Measurements from ENCODE around the gene KNL1.
"Not testable (repeated sequence)": the region's sequence is repeated elsewhere in the genome, so short reads cannot be mapped to it uniquely, and the experiment has no call there.

KNL1 gene

DNA sequence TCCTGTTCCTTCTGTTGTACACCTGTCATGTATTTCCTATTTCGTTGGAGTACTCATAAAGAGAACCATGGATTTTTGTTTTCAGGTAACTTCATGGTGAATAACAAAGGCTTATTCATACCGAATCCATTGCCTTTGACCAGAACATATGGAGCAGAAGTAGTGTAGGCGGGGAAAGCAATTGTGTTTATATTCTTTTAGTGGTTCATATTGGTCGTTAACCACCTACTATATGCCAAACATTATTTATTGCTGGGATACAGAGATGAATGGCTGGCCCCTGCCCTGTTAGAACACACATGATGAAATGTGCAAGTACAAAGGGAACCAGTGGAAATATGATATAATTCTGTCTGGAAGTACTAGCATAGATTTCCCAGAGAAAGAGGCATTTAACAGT is 15.2 kb upstream of the KNL1 start:
- no peak for DNase-seq

DNA sequence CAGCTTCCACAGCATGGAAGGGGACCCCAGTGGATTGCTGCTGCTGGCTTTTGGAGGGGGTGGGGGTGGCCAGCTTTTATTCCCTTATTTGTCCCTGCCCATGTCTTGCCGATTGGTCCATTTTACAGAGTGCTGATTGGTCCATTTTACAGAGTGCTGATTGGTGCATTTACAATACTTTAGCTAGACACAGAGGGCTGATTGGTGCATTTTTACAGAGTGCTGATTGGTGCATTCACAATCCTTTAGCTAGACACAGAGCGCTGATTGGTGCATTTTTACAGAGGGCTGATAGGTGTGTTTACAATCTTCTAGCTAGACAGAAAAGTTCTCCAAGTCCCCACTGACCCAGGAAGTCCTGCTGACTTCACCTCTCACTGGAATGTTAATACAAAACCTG is 12.3 kb upstream of the KNL1 start:
- not testable (repeated sequence) for DNase-seq

DNA sequence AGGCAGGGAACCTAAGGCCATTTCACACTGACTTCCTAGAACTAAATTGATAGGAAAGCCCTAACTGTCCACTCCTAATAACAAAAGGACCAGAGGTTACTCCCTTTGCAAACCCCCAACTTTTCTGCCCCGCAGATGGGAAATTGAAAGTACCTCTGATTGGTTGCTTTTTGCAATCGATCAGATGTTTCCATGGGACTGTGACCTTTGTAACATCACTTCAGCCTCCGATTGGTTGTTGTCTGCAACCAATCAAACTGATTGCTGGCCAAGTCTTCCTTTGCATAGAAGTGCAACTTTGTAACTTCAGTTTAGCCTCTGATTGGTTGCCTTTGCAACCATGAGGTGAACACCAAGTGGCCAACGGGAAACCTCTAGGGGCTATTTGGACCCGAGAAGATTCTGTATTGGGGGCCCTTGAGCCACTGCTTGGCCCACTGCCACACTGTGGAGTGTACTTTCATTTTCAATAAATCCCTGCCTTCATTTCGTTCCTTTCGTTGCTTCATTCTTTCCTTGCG is 11.3 kb upstream of the KNL1 start:
- DNase-seq = peak in 4 of 56 donors; percentile 1 to 26 (median 14)

DNA sequence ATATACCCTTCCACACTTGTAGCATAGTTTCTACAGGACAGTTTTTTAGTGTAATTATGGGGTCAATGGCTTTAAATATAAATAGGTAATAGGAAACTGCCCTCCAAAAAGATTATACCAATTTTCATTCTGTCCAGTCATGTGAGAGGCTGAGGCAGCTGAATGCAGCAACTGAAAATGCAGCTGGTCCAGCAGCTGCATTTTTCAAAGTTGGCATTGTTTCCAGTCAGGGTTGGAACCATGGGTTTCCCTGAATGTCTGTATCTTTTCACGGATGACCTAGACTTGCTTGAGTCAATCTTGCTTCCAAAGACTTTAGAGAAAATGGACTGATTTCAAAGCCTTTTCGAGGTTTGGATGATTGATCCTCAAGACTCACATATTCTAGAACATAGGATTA is 9.9 kb upstream of the KNL1 start:
- DNase-seq = peak in 26 of 56 donors; percentile 0 to 66 (median 26)

DNA sequence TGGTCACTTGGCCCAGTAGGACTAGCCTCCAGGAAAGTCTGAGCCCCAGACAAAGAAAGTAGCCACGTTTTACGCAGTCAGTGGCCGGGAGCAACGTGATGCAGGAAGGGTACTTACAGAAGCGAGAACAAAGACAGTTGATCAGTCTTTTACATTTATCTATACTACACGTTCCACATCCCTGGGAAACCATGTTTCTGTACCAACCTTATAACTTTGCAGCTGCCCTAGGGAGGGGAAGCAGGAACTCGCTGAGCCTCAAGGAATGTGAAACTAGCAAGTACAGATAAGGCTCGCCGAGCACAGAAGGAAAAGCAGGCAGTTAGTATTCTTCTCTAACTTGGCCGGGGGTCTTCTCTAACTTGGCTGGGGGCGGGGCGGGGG is 3.4 kb upstream of the KNL1 start:
- DNase-seq = no peak

DNA sequence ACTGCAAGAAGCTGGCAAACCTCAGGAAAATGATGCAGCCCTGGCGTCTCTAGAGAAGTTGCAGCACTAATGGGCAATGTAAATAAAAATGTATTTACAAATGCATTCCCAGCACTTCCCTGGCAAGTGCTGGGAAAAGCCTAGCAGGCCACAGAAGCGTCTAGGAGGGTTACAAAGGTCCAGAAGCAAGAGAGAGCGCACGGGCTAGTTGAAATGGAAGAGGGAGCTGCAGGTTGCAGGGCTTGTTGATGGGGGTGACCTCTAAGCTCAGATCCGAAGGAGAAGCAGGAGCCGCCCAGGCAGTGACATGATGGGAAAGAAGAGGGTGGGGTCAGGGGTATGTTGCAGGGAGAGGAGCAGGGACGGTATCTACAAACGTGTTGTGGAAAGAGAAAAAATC is 2.7 kb upstream of the KNL1 start:
- no peak for DNase-seq

DNA sequence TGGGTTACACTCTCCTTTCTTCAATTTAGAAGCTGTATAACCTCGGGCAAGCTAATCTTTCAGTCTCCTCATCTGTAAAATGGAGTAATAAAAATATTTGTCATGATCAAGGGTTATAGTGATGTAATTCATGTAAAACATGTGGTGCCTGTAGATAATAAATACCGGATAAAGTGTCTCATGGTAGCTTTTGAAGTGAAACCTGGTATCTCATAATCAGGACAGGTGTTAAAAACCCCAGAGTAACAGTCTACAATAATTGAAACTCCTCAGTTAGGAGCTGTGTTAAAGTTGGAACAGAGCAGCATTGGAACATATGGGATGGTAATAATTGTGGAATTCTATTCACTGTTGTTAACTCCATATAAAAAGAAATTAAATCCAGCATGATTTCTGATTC is 884 bp upstream of the KNL1 start:
- no peak for DNase-seq

DNA sequence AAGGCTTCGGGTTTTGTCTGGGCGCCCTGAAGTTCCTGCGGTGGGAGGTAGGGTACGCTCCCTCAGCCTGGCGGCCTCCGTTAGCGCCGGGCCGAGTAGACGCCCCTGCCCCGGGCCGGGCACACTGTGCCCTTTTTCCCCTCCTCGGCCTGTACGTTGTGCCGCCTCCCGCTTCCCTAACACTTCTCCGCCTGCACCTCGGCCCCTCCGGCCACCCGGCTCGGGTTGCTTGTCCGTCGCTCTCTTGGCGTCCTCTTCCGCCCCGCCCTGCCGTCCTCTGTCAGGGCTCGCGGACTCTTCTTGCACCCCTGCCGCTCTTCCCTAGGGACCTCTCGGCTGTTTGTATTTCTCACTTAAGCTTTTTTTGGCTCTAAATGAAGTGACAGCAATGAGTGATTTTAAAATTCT is 384 bp downstream of the KNL1 start:
- DNase-seq = peak in 4 of 56 donors; percentile 14 to 35 (median 22)

DNA sequence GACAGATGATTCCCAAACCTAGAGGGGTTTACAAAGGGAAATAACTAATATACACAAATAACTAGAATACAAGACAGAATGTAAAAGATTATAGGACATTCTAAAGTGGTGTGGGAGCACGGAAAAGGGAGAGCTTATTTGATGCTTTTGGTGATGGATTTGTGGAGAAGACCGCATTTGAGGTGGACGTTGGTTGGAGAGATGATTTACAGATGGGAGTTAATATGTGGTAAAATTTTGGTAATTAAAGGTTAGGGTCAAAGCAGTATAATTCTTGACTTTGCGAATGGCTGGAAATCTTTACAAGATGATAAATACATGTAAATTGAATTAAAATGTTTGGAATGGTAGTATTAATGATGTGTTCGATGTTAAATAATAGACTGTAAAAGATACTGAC is 1.2 kb downstream of the KNL1 start:
- DNase-seq = no peak

DNA sequence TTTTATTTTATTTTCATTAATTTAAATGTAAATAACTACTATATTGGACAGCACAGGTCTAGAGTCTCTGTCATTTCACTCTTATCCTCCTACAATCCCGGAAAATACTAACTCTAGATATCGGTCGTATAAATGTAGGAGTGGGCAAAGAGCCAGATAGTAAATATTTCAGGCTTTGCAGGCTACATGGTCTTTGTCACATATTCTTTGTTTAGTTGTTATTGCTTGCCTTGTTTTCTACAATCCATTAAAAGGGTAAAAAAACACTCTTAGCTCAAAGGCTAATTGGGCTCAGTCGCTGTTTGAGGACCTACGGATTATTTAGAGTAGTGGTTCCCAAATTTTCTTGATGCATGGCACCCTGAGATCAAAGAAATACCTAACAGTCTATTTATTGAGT is 1.7 kb downstream of the KNL1 start:
- DNase-seq = no peak

DNA sequence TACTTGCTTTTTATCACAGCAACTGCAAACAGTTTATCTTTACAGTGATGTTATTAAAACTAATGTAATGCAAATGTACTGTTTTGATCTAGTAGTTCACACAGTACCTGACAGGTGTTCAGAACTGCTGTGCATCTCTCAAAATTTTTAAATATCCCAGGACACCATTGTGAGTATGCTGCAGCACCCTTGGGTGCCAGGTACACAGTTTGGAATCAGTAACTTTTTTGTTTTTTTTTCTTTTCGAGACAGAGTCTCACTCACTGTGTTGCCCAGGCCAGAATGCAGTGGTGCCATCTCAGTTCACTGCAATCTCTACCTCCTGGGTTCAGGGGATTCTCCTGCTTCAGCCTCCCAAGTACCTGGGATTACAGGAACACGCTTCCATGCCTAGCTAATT is 3.0 kb downstream of the KNL1 start:
- no peak for DNase-seq

DNA sequence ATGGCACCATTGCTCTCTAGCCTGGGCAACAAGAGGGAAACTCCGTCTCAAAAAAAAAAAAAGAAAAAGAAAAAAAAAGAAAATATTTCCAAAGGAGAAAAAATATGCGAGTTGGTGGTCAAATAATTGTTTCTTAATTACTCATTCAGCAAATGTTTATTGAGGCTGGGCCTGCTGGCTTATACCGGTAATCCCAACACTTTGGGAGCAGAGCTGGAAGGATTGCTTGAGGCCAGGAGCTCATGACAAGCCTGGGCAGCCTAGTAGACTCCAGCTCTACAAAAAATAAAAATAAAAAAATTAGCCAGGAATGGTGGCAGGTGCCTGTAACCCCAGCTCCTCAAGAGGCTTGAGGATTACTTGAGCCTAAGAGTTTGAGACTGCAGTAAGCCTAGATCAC is 4.1 kb downstream of the KNL1 start:
- no peak for DNase-seq

DNA sequence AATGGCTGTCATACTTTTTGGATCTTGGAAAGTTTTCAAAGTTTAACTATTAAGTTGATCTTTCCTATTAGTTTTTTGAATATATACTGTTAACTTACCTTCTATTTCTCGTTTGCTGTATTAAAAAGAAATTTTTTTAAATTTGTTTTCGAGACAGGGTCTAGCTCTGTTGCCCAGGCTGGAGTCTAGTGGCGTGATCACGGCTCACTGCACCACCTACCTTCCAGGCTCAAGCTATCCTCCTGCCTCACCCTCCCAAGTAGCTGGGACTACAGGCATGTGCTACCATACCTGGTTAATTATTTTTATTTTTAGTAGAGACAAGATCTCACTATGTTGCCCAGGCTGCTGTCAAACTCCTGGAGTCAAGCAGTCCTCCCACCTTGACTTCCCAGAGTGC is 4.6 kb downstream of the KNL1 start:
- no peak for DNase-seq

DNA sequence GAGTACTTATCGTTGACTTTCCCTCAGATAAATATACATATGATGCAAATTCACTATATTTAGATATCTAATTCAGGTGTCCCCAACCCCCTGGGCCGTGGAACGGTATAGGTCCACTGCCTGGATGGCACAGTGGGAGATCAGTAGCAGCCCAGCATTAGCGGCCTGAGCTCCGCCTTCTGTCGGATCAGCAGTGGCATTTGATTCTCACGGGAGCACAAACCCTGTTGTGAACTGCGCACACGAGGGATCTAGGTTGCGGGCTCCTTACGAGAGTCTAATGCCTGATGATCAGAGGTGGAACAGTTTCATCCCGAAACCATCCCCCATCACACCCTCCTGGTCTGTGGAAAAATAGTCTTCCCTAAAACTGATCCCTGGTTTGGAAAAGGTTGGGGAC is 6.9 kb downstream of the KNL1 start:
- no peak for DNase-seq

DNA sequence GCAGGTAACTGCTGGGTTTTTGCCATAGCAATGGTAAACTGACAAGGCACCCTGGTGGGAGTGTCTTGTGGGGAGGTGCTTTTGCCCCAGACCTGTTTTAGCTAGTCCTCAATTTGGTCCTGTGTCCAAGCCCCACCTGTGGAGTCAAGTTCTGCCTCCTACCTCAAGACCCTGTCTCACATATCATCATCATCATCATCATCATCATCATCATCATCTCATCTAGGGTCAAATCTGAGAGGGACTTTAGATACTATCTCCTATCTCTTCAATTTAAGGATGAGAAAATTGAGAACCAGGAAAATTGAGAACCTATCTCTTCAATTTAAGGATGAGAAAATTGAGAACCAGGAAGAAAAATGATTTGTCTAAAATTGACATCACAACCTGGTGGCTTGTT is 9.9 kb downstream of the KNL1 start:
- DNase-seq = no peak

DNA sequence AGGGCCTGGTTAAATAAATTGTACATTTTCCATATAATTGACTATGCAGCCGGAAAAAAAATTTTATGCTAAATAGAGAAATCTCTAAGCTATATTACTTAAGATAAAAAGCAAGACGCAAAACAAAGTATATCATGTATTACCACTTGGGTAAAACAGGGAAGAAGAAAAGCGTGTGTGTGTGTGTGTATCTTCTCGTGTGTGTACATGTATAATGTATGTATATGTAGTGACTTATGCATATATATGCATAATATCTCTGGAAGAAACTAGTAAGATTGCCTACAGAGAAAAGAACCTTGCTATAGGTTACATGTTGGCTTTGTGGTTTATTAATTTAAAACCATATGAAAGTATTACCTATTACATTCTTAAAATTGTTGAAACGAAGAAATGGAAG is 19.0 kb downstream of the KNL1 start:
- no peak for DNase-seq

DNA sequence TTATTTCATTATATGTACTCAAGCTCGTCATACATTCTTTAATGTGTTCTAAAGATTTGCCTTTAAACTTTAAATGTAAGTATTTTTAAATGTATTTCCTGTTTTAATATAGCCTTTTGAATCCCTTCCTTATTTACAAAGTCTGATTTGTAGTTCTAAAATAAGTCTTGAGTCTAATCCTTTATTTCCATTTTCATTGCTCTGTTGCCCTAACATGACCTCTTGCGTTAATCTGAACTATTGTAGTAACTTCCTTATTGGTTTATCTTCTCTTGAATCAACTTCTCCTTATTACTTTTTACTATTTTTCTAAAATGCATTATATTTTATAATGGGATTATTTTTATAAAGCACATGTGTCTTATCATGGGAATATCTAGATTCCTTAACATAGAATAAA is 24.0 kb downstream of the KNL1 start:
- no peak for DNase-seq

DNA sequence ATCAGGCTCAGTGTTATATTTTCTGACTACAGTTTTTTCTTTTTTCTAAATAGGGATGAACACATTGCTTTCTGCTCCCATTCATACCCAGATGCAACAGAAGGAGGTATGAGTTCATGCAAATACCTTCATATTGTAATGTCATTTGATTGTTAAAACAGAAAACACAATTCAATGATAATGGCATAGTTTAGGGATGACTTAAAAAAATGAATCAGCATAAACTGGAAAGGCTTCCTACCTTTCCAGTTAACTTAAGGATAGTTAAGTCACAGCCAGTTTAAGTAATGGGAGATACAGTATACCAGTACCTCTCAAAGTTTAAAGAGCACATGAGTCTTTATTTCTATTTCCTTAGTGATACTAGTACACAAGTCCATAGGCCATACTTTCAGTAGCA is 24.9 kb downstream of the KNL1 start:
- DNase-seq = no peak

DNA sequence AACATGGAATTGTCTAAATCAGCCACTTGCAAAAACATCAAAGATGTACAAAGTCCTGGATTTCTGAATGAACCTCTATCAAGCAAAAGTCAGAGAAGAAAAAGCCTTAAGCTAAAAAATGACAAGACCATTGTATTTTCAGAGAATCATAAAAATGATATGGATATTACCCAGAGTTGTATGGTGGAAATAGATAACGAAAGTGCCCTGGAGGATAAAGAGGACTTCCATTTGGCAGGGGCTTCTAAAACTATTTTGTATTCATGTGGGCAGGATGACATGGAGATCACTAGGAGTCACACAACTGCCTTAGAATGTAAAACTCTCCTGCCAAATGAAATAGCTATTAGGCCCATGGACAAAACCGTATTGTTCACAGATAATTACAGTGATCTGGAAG is 29.3 kb downstream of the KNL1 start:
- DNase-seq = no peak

DNA sequence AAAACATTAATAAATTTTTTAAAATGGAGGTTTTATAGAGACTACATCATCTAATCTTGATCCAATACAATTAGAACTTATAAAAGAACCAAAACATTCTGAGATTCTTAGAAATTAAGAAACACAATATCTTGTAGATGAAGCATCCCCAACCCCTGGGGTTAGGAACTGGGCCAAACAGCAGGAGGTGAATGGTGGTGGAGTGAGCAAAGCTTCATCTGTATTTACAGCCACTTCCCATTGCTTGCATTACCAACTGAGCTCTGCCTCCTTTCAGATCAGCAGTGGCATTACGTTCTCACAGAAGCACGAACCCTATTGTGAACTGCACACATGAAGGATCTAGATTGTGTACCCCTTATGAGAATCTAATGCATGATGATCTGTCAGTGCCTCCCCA is 36.3 kb downstream of the KNL1 start:
- DNase-seq = no peak

DNA sequence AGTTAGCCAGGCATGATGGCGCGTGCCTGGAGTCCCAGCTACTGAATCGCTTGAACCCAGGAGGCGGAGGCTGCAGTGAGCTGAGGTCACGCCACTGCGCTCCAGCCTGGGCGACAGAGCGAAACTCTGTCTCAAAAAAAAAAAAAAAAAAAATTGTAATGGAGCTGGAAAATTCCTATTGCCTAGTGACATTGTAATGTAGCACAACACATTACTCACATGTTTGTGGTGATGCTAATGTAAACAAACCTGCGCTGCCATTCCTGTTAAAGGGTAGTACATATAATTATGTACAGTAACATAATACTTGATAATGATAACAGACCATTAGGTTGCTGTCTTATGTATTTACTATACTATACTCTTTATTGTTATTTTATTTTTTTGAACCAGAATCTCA is 39.1 kb downstream of the KNL1 start:
- no peak for DNase-seq

DNA sequence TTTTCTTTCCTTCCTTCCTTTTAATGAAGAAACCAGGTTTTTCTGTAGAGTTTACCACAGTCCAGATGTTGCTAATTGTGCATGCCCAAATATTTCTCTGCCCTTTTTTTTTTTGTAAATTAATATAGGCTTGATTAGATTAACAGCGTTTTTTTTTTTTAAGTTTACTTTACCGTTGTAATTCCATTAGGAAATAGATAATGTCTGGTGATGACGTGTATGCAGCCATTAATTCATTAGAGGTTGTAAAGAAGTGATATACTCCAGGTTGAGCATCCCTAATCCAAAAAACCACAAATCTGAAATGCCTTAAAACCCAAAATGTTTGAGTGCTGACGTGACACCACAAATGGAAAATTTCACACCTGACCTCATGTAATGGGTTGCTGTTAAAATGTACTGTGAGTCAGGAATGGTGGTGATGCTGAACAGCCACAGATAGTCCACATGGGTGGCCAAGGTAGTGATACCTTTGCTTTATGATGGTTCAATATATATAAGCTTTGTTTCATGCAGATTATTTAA is 43.2 kb downstream of the KNL1 start:
- no peak for DNase-seq

DNA sequence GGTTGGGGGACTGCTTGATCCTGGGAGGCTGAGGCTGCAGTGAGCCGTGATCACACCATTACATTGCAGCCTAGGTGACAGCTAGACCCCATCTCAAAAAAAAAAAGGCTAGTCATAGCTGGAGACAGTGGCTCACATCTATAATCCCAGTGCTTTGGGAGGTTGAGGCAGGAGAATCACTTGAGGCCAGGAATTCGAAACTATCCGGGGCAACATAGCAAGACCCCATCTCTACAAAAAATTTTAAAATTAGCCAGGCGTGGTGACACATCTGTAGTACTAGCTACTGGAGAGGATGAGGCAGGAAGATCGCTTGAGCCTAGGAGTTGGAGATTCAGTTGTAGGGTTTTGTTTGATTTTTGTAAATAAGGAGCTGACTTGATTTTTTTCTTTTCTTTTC is 45.6 kb downstream of the KNL1 start:
- no peak for DNase-seq

DNA sequence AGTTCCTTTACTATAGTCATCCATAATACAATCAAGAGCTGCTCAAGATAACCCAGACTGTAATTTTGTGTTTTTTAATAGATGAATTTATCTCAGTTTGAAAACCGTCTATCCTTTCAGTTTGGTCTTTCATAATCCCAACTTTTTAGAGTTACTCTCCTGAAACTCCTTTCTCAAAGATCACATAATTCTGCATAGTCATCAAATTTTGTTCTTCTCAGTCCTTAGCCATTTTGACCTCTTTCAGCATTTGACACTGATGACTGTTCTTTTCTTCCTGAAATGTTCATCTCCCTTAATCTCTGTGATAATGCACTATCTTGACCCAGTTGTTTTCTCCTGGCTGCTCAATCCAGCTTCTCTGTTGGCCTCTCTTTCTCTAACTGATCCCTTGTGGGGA is 53.5 kb downstream of the KNL1 start:
- DNase-seq = no peak
